Femur (tissue), 1 donor: ENCODE measurements around the gene PYGL.
"Not testable (repeated sequence)": the region's sequence is repeated elsewhere in the genome, so short reads cannot be mapped to it uniquely, and the experiment has no call there.

ENCODE experiments used
- DNase-seq: peaks from one replicate; pipeline ENCODE4 v3.0.0-alpha.2; 2017

The PYGL gene

DNA sequence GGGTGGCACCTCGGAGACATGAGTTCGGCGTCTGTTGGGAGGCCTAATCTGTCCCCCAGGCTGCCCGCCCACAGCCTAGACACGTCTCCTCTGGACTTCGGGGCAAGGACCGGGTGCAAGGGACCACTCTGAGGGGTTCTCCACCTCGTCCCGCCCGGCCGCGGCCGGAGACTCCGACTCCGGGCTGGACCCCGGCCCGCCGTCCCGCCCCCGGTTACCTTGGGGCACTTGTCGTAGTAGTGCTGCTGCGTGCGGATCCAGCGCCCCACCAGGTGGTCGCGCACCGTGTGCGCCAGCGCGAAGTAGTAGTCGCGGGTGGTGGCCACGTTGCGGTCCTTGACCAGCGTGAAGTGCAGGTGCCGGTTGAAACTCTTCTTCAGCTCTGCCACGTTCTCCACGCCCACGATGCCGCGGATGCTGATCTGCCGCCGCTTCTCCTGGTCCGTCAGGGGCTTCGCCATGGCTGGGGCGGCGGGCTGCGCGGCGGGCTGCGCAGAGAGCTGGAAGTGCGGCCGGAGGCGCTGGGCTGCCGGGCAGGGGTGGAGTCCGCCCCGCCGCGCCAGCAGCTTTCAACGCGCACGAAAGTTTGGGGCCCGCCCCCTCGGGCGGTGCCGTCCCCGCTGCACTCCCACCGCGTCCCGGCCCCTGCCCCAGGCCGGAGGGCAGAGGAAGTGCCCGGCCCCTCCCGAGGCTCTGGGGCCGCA is at the start of gene PYGL:
Gene PYGL, minus strand, starts transcription at position 541 of the 704 bp plus-strand sequence. Its CDS starts 80 bp downstream, at position 461.
- peak; percentile 84 for DNase-seq

DNA sequence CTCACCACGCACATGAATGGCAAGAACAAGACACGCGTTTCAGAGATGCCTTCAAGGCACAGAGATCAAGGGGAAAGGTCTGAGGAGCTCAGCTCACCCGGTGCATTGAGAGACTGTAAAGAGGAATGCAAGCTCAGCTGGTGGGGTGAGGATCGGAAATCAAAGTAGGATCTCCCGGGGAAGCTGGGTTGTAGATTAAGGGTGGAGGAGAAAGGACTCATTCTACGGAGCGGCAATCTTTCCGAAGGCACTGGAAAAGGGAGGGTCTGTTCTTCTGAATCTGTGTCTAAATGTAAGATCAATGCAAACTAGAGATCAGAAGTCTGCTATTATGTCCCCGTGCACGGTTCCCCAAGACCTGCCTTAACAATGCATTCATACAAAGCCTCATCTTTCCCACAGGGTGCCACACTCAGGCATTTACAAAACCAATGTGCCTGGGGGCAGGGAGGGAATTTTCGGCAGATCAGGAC is 41.6 kb upstream of the PYGL start:
- DNase-seq: no peak

DNA sequence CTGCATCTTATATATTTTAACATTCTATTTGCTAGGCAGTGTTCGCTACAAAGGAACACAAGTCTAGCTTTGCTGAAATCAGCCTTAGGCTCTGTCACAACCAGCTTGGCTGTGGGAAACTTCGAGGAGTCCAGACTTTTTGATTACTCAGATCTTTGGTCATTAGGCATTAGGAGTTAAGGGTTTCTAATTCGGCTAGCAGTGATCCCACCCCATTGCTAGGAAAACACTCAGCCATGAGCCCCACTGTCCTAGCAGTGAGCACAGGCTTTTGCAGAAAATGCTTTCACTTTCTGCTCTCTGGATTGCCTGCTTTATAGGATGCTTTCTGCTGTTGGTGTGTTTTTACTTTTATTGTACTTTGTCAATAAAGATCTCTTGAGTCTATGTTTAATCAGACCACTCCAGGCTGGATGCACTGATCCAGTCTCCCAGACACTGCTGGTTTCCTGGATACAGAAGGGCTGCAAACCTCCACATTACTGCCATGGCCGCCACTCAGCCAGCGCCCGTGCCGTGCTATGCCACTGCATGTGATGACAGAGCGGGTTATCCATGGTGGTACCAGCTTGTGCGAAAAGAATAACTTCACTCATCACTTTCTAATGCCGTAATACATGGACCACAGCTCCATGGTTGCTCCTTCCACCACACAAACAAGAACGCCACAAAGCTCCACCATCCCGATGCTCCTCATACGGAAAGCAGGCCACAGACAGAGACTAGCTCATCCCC is 41.0 kb upstream of the PYGL start:
- no peak for DNase-seq

DNA sequence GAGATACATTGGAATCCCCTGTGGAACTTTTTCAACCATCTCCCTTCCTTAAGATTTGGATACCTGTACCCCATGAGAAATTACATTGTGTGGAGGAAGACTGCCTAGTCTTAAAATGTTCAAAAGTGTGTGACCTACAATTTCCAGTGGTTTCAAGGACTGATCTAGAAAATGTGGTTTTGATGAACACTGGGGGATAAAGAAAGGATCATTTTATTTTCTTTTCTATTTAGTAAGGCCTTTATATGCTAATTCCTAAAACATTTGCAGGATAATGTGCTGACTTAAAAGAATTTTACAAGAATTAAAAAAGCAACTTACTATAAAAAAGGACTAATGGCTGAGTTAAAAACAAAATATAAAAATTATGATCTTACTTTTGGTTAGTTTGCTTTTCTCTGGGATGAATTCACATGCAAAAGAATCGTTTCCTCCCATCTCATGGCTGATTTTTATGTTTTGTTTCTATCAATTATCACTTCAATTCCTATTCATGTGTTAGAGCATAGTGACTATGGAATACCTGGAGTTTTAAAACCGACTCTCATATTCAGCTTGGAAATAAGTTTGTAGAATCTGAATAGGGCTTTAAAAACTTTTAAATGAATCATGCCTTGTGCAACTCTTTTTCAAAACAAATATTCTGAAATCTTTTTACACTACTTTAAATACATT is 39.9 kb upstream of the PYGL start:
- no peak for DNase-seq

DNA sequence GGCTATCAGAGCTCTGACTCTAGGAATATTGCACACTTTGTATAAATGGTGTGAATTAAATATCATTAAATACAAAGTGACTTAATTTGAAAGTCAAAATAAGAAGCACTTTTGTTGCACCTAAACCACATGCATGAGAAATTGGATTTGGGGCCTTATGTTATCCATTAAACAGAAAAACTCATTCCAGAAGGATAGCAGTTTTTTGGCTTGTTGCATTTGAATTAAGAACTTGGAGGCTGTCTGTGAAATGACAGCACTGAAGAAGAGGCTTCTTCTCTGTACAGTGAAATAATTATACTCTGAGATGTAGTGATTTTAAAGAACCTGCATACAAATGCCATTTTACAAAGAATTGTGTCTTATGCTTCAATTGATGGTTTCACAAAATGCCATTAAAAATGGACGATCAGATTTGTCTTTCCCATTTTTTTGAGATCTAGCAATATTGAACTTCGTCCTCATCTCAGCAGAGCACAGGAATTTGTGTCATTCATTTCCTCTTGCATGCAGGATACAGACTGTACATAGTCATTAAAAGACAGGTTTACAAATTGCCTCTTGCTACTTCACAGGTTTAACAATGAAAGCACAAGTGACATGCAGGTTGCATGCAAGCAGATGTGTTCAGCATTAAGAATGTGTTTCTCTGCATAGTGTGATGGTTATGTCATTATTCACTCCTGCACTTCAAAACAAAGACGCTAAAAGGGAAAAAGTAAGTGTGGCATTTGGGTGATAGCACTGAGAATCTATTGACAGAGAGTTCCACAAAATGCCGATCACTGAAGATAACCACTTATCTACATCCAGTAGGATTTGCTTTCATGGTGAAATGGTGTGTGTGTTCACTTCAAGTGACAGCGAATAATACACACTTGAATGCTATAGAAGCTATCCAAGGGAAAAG is 35.9 kb upstream of the PYGL start:
- DNase-seq: no peak

DNA sequence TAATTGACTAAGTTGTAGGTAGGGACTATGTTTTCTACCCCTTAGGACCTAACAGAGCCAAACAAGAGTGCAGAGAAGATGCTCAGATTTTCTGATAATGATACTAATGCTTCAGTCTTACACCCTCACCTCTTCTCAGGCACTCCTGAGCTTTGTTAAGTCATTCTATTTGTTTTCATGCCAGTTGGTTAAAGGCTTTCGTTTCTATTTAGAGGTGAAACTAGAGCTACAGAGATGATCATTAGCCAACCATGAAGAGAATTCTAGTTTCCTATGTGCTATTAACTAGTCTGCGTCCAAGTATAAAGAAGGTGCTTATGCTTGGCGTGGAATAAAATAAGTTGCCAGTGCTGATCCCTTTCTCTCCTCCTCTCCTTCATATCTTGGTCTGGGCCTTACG is 34.6 kb upstream of the PYGL start:
- no peak for DNase-seq

DNA sequence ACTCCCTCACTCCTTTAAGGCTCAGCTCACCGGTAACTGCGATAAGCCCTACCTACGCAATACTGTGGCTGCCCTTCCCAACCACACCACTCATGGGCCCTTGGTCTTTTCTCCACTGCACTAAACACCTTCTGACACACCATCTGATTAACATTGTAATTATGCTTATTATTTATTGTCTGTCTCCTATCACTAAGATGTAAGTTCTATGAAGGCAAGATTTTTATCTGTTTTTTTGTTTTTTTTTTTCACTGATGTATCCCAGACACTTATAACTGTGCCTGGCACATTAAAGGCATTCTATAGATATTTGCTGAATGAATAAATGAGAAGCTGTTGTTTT is 34.2 kb upstream of the PYGL start:
- no peak for DNase-seq

DNA sequence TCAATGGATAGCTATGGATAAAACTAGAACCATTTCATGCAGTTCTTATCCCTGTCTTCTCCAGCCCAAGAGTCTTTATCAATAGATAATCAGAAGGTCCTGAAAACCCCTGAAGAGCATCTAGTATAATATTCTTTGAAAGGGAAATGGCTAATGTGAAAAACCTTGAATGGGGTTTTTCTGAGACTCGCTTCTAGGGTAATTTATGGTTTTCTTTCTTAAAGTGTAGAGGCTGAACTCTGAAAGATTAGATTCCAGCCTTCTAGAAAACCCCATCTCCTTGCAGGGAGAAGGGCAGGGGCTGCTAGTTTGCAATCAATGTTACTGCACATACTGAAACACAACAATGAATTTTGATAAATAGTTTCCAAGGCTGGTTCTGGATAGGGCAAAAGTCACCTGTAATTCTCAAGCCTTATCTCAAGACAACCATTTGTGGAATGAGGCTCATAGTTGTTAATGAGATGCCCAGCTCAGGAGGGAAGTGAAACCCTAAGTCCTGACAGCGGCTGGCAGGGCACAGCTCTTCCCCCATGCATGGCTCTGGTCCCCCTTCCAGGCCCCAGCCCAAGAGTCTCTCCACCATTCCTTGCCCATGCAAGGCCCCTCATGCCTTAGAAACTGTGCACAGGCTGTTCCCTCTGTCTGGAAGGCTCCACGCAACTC is 33.7 kb upstream of the PYGL start:
- no peak for DNase-seq

DNA sequence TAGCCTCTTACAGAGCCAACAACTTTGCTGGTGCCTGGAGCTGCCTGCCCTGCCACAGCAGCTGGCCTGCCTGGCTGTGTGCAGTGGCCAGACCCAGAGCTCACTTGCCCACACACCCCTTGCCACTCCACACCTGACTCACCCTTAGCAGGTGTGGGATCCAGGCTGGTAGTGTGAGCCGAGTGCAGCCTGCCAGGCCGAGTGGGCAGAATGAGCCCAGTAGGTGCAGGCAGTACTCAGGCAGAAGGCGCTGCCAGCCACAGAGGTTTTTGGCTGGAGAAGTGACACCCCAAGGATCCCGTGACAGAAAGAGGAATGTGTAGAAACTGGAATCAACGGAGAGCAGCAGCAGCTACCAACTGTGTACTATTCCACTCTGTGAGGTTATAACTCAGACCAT is 29.8 kb upstream of the PYGL start:
- DNase-seq: no peak

DNA sequence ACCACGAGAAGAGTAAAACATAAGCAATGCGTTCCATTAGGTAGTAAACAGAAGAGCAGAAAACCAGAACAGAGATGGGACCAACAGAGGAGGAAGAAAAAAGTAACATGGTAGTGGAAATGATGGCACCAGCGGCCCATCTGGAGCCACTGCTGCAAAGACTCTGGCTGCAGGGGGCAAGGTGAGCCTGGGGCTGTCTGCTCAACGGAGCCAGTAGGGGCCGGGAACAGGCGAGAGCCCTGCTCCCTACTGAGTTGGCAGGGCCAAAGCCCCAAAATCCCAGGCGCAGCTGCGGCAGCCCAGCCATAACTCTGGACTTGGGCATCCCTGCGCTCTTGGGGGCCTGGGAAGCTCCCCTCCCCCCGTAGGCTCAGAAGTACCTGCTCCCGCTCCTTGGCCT is 28.5 kb upstream of the PYGL start:
- no peak for DNase-seq

DNA sequence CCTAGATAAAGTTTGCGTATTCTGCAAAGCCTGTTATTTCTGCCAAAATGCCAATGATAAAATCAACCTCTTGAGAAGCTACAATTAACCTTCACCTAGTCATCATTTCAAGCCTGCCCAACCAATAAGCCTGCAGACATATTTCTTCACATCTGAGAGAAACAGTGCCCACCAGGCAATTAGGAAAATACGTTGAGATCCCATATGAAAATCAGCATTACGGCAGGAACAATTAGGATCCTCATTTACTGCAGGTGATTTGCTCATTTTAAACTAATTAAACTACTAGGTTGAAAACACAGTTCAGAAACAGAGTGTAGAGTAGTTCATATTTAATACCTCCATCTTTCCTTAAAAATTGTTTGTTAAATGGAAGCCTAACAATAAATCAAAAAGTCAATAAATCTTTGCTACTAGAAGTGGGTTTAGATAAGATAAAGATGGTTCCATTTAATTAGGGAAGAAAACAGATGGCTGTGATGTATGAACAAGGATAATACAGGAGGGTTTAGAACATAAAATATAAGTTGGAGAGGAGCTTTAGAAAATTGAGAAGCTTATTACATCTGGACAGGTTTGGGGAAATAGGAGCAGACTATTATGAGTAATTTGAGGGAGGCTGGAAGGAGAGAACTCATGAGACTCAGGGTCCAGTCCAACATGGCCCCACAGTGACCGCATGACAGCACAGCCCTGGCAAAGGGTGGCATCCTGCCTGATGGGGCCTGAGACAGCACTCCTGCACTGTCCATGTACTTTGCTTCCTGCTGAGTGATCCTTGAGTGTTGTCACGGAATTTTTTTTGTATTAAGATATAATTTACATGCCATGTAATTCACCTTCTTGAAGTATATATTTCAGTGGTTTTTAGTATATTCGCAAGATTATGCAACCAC is 26.9 kb upstream of the PYGL start:
- no peak for DNase-seq

DNA sequence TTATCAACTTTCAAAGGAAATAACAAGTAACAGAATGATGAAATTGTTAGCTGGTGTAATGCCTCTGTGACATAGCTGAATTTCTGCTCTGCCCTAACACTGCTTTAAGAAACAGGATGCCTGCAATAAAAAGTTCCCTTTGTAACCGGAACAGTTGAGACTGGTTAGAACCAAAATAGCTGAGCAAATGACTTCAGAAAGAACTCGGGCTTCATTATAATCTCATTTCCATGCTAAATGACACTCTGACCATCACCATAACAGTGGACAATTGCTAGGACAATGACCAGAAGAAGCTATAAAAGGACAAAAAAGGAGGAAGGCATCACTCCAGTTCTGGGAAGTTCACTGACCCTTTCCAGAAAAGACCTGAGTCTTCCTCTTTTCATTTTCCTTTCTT is 23.5 kb upstream of the PYGL start:
- no peak for DNase-seq

DNA sequence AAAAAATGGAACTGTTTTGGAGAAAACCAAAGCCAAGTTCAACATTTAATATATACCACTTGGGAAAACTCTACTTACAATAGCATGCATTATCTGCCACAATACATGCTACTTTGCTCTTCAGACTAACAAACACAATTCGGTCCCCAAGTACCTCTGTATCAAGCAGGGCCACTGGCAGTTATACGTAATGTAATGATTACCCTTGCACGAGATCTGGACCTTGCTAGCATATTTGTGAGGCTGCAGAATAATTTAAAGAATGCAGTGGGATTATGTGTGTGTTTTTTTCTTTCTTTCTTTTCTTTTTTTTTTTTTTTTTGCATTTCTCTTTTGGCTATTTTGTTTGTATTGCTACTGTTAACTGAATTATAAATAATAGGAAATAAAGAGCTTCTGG is 22.8 kb upstream of the PYGL start:
- no peak for DNase-seq

DNA sequence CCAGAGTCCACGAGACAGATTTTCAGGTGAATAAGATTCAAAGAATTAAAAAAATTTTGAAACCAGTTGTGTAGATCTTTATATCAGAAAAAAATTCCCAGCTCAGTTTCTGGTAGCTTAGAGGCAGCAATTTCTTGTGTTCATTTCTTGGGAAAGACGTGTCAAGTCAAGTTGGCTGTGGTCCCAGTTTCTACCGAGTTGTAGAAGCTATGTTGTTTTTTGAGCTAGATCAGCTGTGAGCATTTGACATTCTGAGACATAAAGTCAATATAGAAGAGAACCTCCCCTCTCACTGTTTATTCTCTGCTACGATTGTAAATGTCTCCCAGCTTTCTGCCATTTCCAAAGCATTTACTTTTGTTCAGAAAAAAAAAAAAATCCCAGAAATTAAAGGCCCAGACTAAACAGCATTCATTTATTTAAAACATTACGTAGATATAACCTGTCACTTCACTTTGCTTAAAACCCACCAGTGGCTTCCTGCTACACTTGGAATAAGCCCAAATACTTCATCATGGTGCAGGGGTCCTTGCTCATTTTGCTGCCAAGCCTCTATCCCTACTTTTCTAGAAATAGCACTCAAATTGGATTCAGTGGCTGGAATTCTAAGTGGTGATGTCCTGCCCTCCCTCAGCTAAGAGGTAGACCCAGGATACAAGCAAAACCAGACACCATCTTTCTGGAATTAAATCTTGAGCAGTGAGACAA is 20.6 kb upstream of the PYGL start:
- peak; percentile 63 for DNase-seq

DNA sequence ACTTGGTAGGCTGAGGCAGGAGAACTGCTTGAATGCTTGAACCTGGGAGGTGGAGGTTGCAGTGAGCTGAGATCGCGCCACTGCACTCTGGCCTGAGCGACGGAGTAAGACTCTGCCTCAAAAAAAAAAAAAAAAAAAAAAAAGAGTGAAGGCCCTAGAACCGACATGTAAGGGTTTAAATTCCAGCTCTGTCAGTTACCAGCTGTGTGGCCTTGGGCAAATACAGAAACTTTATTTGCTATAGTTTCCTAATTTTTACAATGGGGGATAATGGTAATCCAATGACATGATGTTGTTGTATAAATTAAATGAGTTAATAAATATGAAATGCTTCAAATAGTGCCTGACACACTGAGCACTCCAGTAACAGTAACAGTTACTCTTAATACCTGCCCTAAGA is 19.6 kb upstream of the PYGL start:
- DNase-seq: no peak

DNA sequence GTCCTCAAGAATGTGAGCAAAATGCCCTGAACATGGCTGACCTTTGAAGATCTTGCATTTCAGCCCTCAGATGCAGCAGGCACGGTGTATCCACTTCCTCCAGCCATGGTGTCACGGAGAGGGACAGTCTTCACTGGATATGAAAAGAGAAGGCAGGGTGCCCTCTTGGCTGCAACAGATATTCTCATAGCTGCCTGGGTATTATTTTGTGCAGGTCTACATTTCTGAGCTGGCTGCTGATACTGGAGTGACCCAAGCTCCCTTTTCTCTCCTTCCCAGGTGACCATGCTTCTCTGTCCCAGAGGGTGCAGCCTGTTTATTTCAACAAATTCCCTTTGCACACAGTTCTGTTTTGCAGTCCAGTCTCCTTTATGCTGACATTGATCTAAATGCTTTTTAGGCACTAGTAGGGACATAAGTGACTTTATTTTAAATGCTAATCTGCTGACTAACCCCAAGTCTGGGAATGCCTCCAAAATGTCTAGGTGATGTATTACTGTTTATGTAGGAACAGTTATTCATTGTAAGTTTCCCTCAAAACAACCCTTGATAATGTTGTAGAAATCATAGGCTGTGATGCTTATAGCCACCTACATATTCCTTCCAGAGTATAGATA is 17.4 kb upstream of the PYGL start:
- DNase-seq: no peak

DNA sequence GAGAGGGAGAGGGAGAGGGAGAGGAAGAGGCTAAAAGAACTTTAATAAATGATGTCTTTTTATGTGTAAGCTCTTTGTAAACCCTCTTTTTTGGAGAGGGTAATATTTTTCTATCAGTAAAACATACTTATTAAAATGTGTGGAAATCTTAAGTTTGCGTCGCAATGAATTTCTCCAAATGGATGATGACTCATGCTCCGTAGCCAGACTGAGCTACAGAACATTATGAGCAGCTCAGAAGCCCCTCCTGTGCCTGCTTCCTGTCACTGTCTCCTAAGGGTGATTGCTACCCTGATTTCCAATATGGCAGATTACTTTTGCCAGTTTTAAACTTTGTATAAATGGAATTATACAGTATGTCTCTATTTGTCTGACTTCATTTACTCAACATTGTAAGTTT is 13.0 kb upstream of the PYGL start:
- DNase-seq: no peak

DNA sequence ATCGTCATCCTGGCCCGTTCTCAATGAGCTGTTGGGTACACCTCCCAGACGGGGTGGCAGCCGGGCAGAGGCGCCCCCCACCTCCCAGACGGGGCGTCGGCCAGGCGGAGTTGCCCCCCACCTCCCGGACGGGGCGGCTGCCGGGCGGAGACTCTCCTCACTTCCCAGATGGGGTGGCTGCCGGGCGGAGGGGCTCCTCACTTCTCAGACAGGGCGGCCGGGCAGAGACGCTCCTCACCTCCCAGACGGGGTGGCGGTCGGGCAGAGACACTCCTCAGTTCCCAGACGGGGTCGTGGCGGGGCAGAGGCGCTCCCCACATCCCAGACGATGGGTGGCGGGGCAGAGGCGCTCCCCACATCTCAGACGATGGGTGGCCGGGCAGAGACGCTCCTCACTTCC is 12.1 kb upstream of the PYGL start:
- DNase-seq: not testable (repeated sequence)

DNA sequence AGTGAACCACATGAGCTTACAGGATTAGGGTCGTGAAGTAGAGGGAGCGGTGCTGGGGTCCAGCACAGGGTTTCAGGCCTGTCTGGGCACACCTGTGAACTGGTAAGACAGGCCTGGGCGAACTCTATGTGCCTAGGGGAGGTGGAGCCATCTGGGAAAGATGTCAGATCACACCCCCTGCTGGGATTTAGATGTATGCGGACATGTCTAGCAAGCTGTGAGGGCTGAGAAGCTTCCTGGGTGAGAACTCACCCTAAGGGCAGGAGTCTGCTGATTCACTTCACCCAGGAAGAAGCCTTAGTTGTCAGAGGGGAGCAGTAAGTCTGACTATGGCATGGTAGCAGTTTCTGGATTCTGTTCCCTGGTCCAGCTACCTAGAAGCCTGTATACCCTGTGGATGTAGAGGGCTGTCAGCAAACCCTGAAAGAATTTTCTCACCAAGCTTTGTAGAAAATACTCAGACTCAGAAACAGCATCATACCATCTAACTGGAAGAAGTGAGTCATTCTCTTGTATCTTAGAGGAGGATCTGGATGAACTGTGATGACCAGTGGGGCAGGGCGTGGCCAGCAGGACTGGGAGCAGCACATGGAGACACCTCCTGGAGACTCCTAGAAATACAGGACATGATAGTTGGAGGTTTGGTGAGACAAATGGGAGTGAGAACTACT is 11.2 kb upstream of the PYGL start:
- peak; percentile 59 for DNase-seq
